Measurements from ENCODE around the gene SOWAHD. TPM values are rescaled to one million over a fixed set of nuclear protein-coding genes. Genes with fewer than 3 reads are reported as not detected.
A peak's percentile ranks its signal among the peaks of the same experiment; 100 is the strongest.
"Not testable (repeated sequence)": the region's sequence is repeated elsewhere in the genome, so short reads cannot be mapped to it uniquely, and the experiment has no call there.

SOWAHD gene
- under 1 TPM in 1 of 2 donors, not detected in 1; 0.26 TPM for total RNA-seq

- peak; percentile 10 for ATAC-seq (replicated peaks)
- Mint-ChIP-seq H3K27me3 (no peaks in the 10 kb centered on the region), H3K27ac (peak within 1 kb of the TSS; percentile 99), H3K36me3 (ENCODE audit: low read depth) (peaks cover 7% of the 10 kb centered on the region), H3K4me3 (peak within 1 kb of the TSS; percentile 89), H3K4me1 (peaks cover 28% of the 10 kb centered on the region), H3K9me3 (no peaks in the 10 kb centered on the region)
Measured at GRCh38 chrX:119757979-119758730, at the start of gene SOWAHD. Gene SOWAHD, plus strand, starts transcription at chrX:119758588. Its CDS starts 80 bp downstream, at chrX:119758668.

- Mint-ChIP-seq H3K9me3 (no peaks in the 10 kb centered on the region), H3K4me3 (no peak overlapping the region), H3K27ac (no peak overlapping the region), H3K36me3 (ENCODE audit: low read depth) (no peaks in the 10 kb centered on the region), H3K27me3 (no peaks in the 10 kb centered on the region), H3K4me1 (no peaks in the 10 kb centered on the region)
- ATAC-seq (replicated peaks): no peak
Measured at GRCh38 chrX:119708936-119709335, 49.5 kb upstream of the SOWAHD start.

GRCh38 chrX:119709630-119710029 lies 48.8 kb upstream of the SOWAHD start:
- no peaks in the 10 kb centered on the region for H3K27me3 Mint-ChIP-seq
- no peaks in the 10 kb centered on the region for H3K36me3 Mint-ChIP-seq (ENCODE audit: low read depth)
- no peak for ATAC-seq (replicated peaks)
- no peaks in the 10 kb centered on the region for H3K9me3 Mint-ChIP-seq
- H3K27ac Mint-ChIP-seq: no peak overlapping the region
- H3K4me1 Mint-ChIP-seq: no peaks in the 10 kb centered on the region
- no peak overlapping the region for H3K4me3 Mint-ChIP-seq

- no peak for ATAC-seq (replicated peaks)
- no peak overlapping the region for H3K4me3 Mint-ChIP-seq
- no peaks in the 10 kb centered on the region for H3K9me3 Mint-ChIP-seq
- H3K36me3 Mint-ChIP-seq (ENCODE audit: low read depth): no peaks in the 10 kb centered on the region
- H3K27me3 Mint-ChIP-seq: no peaks in the 10 kb centered on the region
- H3K4me1 Mint-ChIP-seq: no peaks in the 10 kb centered on the region
- no peak overlapping the region for H3K27ac Mint-ChIP-seq
Measured at GRCh38 chrX:119721487-119721886, 36.9 kb upstream of the SOWAHD start.

- H3K4me1 Mint-ChIP-seq: no peaks in the 10 kb centered on the region
- H3K27ac Mint-ChIP-seq: no peak overlapping the region
- no peak overlapping the region for H3K4me3 Mint-ChIP-seq
- no peaks in the 10 kb centered on the region for H3K9me3 Mint-ChIP-seq
- no peak for ATAC-seq (replicated peaks)
- no peaks in the 10 kb centered on the region for H3K27me3 Mint-ChIP-seq
- H3K36me3 Mint-ChIP-seq (ENCODE audit: low read depth): no peaks in the 10 kb centered on the region
Measured at GRCh38 chrX:119721926-119722325, 36.5 kb upstream of the SOWAHD start.

GRCh38 chrX:119726900-119727555 lies 31.4 kb upstream of the SOWAHD start:
- no peaks in the 10 kb centered on the region for H3K27me3 Mint-ChIP-seq
- no peaks in the 10 kb centered on the region for H3K4me1 Mint-ChIP-seq
- H3K27ac Mint-ChIP-seq: peak overlapping the region; percentile 77
- H3K36me3 Mint-ChIP-seq (ENCODE audit: low read depth): no peaks in the 10 kb centered on the region
- H3K9me3 Mint-ChIP-seq: no peaks in the 10 kb centered on the region
- peak overlapping the region; percentile 59 for H3K4me3 Mint-ChIP-seq
- peak; percentile 83 for ATAC-seq (replicated peaks)

GRCh38 chrX:119728487-119728886 lies 29.9 kb upstream of the SOWAHD start:
- H3K27me3 Mint-ChIP-seq: no peaks in the 10 kb centered on the region
- no peaks in the 10 kb centered on the region for H3K9me3 Mint-ChIP-seq
- no peaks in the 10 kb centered on the region for H3K36me3 Mint-ChIP-seq (ENCODE audit: low read depth)
- no peak for ATAC-seq (replicated peaks)
- no peak overlapping the region for H3K4me3 Mint-ChIP-seq
- no peak overlapping the region for H3K27ac Mint-ChIP-seq
- no peaks in the 10 kb centered on the region for H3K4me1 Mint-ChIP-seq

GRCh38 chrX:119729408-119730201 lies 28.8 kb upstream of the SOWAHD start:
- peak; percentile 34 for ATAC-seq (replicated peaks)
- Mint-ChIP-seq H3K36me3 (ENCODE audit: low read depth) (no peaks in the 10 kb centered on the region), H3K27ac (no peak overlapping the region), H3K27me3 (no peaks in the 10 kb centered on the region), H3K9me3 (no peaks in the 10 kb centered on the region), H3K4me3 (no peak overlapping the region), H3K4me1 (no peaks in the 10 kb centered on the region)

GRCh38 chrX:119734897-119735339 lies 23.5 kb upstream of the SOWAHD start:
- H3K27me3 Mint-ChIP-seq: no peaks in the 10 kb centered on the region
- H3K4me3 Mint-ChIP-seq: no peak overlapping the region
- H3K27ac Mint-ChIP-seq: no peak overlapping the region
- H3K4me1 Mint-ChIP-seq: no peaks in the 10 kb centered on the region
- ATAC-seq (replicated peaks): no peak
- H3K9me3 Mint-ChIP-seq: no peaks in the 10 kb centered on the region
- H3K36me3 Mint-ChIP-seq (ENCODE audit: low read depth): no peaks in the 10 kb centered on the region

- no peak for ATAC-seq (replicated peaks)
Measured at GRCh38 chrX:119735467-119735866, 22.9 kb upstream of the SOWAHD start.

GRCh38 chrX:119736206-119736764 lies 22.1 kb upstream of the SOWAHD start:
- H3K9me3 Mint-ChIP-seq: no peaks in the 10 kb centered on the region
- no peaks in the 10 kb centered on the region for H3K4me1 Mint-ChIP-seq
- no peak overlapping the region for H3K27ac Mint-ChIP-seq
- no peak for ATAC-seq (replicated peaks)
- no peaks in the 10 kb centered on the region for H3K36me3 Mint-ChIP-seq (ENCODE audit: low read depth)
- no peaks in the 10 kb centered on the region for H3K27me3 Mint-ChIP-seq
- H3K4me3 Mint-ChIP-seq: no peak overlapping the region

More at GRCh38 chrX:119735467-119735866, 22.9 kb upstream of the SOWAHD start:
- no peaks in the 10 kb centered on the region for H3K4me1 Mint-ChIP-seq
- no peak overlapping the region for H3K27ac Mint-ChIP-seq
- no peaks in the 10 kb centered on the region for H3K36me3 Mint-ChIP-seq (ENCODE audit: low read depth)
- no peaks in the 10 kb centered on the region for H3K9me3 Mint-ChIP-seq
- H3K4me3 Mint-ChIP-seq: no peak overlapping the region
- no peaks in the 10 kb centered on the region for H3K27me3 Mint-ChIP-seq

- ATAC-seq (replicated peaks): no peak
- Mint-ChIP-seq H3K4me3 (no peak overlapping the region), H3K4me1 (no peaks in the 10 kb centered on the region), H3K36me3 (ENCODE audit: low read depth) (no peaks in the 10 kb centered on the region), H3K9me3 (no peaks in the 10 kb centered on the region), H3K27ac (no peak overlapping the region), H3K27me3 (no peaks in the 10 kb centered on the region)
Measured at GRCh38 chrX:119738742-119739141, 19.6 kb upstream of the SOWAHD start.

GRCh38 chrX:119745283-119745848 lies 13.0 kb upstream of the SOWAHD start:
- no peak for ATAC-seq (replicated peaks)
- no peaks in the 10 kb centered on the region for H3K27me3 Mint-ChIP-seq
- H3K36me3 Mint-ChIP-seq (ENCODE audit: low read depth): no peaks in the 10 kb centered on the region
- H3K4me3 Mint-ChIP-seq: no peak overlapping the region
- H3K4me1 Mint-ChIP-seq: no peaks in the 10 kb centered on the region
- H3K27ac Mint-ChIP-seq: no peak overlapping the region
- no peaks in the 10 kb centered on the region for H3K9me3 Mint-ChIP-seq

GRCh38 chrX:119750131-119750530 lies 8.3 kb upstream of the SOWAHD start:
- H3K4me1 Mint-ChIP-seq; H3K4me3 Mint-ChIP-seq; H3K27me3 Mint-ChIP-seq; ATAC-seq (replicated peaks); H3K36me3 Mint-ChIP-seq (ENCODE audit: low read depth); H3K9me3 Mint-ChIP-seq; H3K27ac Mint-ChIP-seq: not testable (repeated sequence)
